Chondrocyte (in vitro differentiated cells): ENCODE measurements around the gene CHRNE. TPM values are rescaled to one million over a fixed set of nuclear protein-coding genes. Genes with fewer than 3 reads are reported as not detected.
"Not testable (repeated sequence)": the region's sequence is repeated elsewhere in the genome, so short reads cannot be mapped to it uniquely, and the experiment has no call there.

Source experiments
- DNase-seq: peaks from one replicate; pipeline ENCODE4 v3.0.0; 2021; ENCODE audit warnings: mixed read lengths, low spot score
- H3K27ac Mint-ChIP-seq: one replicate; pipeline ENCODE4 v1.8.0; 2021; ENCODE audit warnings: mild to moderate bottlenecking, moderate library complexity, mixed read lengths; ENCODE audit not compliant: unreplicated experiment
- H3K27me3 Mint-ChIP-seq: 2 replicates; pipeline ENCODE4 v1.8.0; 2021; ENCODE audit warnings: low read depth, mixed read lengths
- H3K36me3 Mint-ChIP-seq: 2 replicates; pipeline ENCODE4 v1.8.0; 2021; ENCODE audit warnings: low read depth, mixed read lengths
- H3K4me1 Mint-ChIP-seq: 2 replicates; pipeline ENCODE4 v1.8.0; 2021; ENCODE audit warnings: low read depth, mild to moderate bottlenecking, mixed read lengths
- H3K4me3 Mint-ChIP-seq: one replicate; pipeline ENCODE4 v1.8.0; 2021; ENCODE audit warnings: mild to moderate bottlenecking, moderate library complexity, mixed read lengths; ENCODE audit not compliant: unreplicated experiment
- H3K9me3 Mint-ChIP-seq: 2 replicates; pipeline ENCODE4 v1.8.0; 2021; ENCODE audit warnings: low read depth, mixed read lengths
- CTCF ChIP-seq: fragments of 200-600 bp; sonication (generic); IDR thresholded peaks from 2 replicates; pipeline ENCODE4 v1.5.0; 2021; ENCODE audit warnings: antibody characterized with exemption, mild to moderate bottlenecking, moderate library complexity
- total RNA-seq: library from RNA; stranded (reverse); gene quantifications from 3 replicates; pipeline ENCODE4 v1.2.1, GENCODE V29; 2021

Gene CHRNE
- total RNA-seq, 1 donor from 2014 or later, result 0.35 TPM

DNA sequence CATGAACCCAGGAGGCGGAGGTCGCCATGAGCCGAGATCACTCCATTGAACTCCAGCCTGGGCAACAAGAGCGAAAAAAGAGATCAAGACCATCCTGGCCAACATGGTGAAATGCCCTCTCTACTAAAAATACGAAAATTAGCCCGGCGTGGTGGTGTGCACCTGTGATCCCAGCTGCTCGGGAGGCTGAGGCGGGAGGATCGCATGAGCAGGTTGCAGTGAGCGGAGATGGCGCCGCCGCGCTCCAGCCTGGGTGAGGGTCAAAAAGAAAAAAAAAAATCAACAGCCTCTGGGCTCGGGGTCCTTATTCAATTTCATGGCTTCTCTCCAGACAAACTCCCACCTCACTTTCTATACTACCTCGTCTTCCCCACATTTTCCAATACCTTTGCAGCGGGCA is 26.0 kb upstream of the CHRNE start:
- peaks cover under 1% of the 10 kb centered on the region for H3K4me1 Mint-ChIP-seq
- no peak overlapping the region for H3K4me3 Mint-ChIP-seq
- TF ChIP-seq CTCF, result no peak
- H3K27me3 Mint-ChIP-seq, result no peaks in the 10 kb centered on the region
- no peak for DNase-seq
- H3K36me3 Mint-ChIP-seq, result peaks cover 2% of the 10 kb centered on the region
- H3K27ac Mint-ChIP-seq, result no peak overlapping the region
- H3K9me3 Mint-ChIP-seq, result no peaks in the 10 kb centered on the region

DNA sequence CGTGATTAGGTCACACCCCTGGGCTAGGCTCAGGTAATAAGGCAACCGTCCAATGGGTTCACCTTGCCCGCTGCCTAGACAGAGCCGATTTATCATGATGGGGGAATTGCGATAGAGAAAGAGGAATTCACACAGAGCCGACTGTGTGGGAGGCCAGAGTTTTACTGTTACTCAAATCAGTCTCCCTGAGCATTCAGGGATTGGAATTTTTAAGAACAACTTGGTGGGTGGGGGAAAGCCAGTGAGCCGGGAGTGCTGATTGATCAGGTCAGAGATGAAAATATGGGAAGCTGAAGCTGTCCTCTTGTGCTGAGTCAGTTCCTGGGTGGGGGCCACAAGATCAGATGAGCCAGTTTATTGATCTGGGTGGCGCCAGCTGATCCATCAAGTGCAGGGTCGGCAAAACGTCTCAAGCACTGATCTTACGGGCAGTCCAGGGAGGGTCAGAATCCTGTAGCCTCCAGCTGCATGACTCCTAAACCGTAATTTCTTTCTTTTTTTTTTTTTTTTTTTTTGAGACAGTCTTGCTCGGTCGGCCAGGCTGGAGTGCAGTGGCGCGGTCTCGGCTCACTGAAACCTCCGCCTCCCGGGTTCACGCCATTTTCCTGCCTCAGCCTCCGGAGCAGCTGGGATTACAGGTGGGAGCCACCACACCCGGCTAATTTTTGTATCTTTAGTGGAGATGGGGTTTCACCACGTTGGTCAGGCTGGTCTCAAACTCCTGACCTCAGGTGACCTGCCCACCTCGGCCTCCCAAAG is 23.9 kb upstream of the CHRNE start:
- not testable (repeated sequence) for H3K27ac Mint-ChIP-seq, H3K36me3 Mint-ChIP-seq, H3K27me3 Mint-ChIP-seq, DNase-seq, H3K4me3 Mint-ChIP-seq, H3K4me1 Mint-ChIP-seq, H3K9me3 Mint-ChIP-seq

- H3K9me3 Mint-ChIP-seq, result no peaks in the 10 kb centered on the region
Measured at GRCh38 chr17:4921320-4921719, 18.4 kb upstream of the CHRNE start.

DNA sequence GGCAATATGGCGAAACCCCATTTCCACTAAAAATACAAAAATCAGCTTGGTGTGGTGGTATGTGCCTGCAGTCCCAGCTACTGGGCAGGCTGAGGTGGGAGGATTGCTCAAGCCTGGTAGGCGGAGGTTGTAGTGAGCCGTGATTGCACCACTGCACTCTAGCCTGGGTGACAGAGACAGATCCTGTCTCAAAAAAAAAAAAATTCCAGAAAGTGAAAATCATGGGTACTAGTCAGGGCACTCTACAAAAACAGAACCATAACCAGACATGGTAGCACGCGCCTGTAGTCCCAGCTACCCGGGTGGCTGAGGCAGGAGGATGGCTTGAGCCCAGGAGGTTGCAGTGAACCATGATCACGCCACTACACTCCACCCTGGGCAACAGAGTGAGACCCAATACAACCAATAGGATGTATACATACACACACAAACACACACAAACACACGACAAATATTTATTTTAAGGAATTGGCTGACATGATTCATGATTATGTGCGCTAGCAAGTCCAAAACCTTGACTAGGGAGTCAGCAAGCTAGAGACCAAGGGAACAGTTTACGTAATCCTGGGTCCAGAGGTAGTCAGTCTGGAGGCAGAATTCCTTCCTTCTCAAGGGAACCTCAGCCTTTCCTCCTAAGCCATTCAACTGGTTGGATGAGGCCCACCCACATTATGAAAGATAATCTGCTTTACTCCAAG is 17.6 kb upstream of the CHRNE start:
- no peaks in the 10 kb centered on the region for H3K4me1 Mint-ChIP-seq
- no peak for TF ChIP-seq CTCF
- no peaks in the 10 kb centered on the region for H3K36me3 Mint-ChIP-seq
- no peak overlapping the region for H3K27ac Mint-ChIP-seq
- H3K27me3 Mint-ChIP-seq, result no peaks in the 10 kb centered on the region
- no peak for DNase-seq
- no peaks in the 10 kb centered on the region for H3K9me3 Mint-ChIP-seq
- H3K4me3 Mint-ChIP-seq, result no peak overlapping the region

More at GRCh38 chr17:4921320-4921719, 18.4 kb upstream of the CHRNE start:
- no peaks in the 10 kb centered on the region for H3K4me1 Mint-ChIP-seq
- no peak for TF ChIP-seq CTCF
- no peak overlapping the region for H3K27ac Mint-ChIP-seq
- no peaks in the 10 kb centered on the region for H3K36me3 Mint-ChIP-seq
- no peak overlapping the region for H3K4me3 Mint-ChIP-seq
- H3K27me3 Mint-ChIP-seq, result no peaks in the 10 kb centered on the region
- no peak for DNase-seq

DNA sequence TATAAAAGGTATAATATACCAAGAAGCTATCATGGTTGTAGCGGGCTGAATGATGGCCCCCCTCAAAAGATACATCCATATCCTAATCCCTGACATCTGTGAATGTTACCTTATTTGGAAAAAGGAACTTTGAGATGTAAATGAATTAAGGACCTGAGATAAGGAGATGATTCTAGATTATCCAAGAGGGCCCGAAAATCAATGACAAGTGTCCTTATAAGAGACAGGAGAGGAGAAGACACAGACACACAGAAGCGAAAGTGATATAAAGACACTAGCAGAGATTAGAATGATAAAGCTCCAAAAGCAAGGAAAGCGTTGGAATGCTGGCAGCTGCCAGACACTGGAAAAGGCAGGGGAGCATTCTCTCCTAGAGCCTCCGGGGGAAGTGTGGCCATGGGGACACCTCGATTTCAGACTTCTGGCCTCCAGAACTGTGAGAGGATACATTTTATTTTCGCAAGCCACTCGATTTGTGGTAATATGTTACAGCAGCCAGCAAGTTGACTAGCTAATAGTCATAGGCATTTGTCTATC is 16.7 kb upstream of the CHRNE start:
- Mint-ChIP-seq H3K36me3 (no peaks in the 10 kb centered on the region), H3K27ac (no peak overlapping the region), H3K4me3 (no peak overlapping the region), H3K9me3 (no peaks in the 10 kb centered on the region), H3K27me3 (no peaks in the 10 kb centered on the region), H3K4me1 (no peaks in the 10 kb centered on the region)
- TF ChIP-seq CTCF, result no peak
- no peak for DNase-seq

- H3K9me3 Mint-ChIP-seq, H3K4me3 Mint-ChIP-seq, DNase-seq, H3K27ac Mint-ChIP-seq, H3K4me1 Mint-ChIP-seq, H3K27me3 Mint-ChIP-seq, H3K36me3 Mint-ChIP-seq: not testable (repeated sequence)
Measured at GRCh38 chr17:4914551-4914950, 11.7 kb upstream of the CHRNE start.
